Left ventricle myocardium inferior (tissue), 1 donor: ENCODE data around the gene SPRY1. TPM values are rescaled to one million over a fixed set of nuclear protein-coding genes. Genes with fewer than 3 reads are reported as not detected.

Source experiments
- DNase-seq: peaks from one replicate; pipeline ENCODE4 v3.0.0-alpha.2; 2020
- H3K27ac ChIP-seq: fragments of 200-600 bp; replicated peaks from 2 replicates; pipeline ENCODE4 v1.8.0; 2021
- H3K27me3 ChIP-seq: fragments of 200-600 bp; 2 replicates; pipeline ENCODE4 v1.8.0; 2021; ENCODE audit warnings: low read depth
- H3K36me3 ChIP-seq: fragments of 200-600 bp; 2 replicates; pipeline ENCODE4 v1.8.0; 2021
- H3K4me1 ChIP-seq: fragments of 200-600 bp; 2 replicates; pipeline ENCODE4 v1.8.0; 2021
- H3K4me3 ChIP-seq: fragments of 200-600 bp; 2 replicates; pipeline ENCODE4 v1.8.0; 2021; ENCODE audit warnings: mild to moderate bottlenecking, moderate library complexity
- H3K9me3 ChIP-seq: fragments of 200-600 bp; replicated peaks from 2 replicates; pipeline ENCODE4 v1.8.0; 2021
- intact Hi-C: fragments of 100-400 bp; cut with micrococcal nuclease; formaldehyde crosslinking; loops from one replicate; pipeline ENCODE4 v1.11.0; 2022
- total RNA-seq: library from RNA; stranded (reverse); fragmentation: NEBNext Ultra II Directional; extraction: Animal tissue kit (Norgen Biotek cat#: 25700); gene quantifications from one replicate; pipeline ENCODE4 v1.2.1, GENCODE V29; 2021
- TF ChIP-seq, protein P1 (sequence below): fragments of 200-600 bp; IDR thresholded peaks from 2 replicates; pipeline ENCODE4 v1.8.0; 2021; ENCODE audit warnings: antibody characterized with exemption, mild to moderate bottlenecking, borderline replicate concordance
- donor health status: DM: no; HTN: yes; CAD: no; lungs with severe emphysema.

The SPRY1 gene
- total RNA-seq, 1 donor from 2014 or later = 39.7 TPM

DNA sequence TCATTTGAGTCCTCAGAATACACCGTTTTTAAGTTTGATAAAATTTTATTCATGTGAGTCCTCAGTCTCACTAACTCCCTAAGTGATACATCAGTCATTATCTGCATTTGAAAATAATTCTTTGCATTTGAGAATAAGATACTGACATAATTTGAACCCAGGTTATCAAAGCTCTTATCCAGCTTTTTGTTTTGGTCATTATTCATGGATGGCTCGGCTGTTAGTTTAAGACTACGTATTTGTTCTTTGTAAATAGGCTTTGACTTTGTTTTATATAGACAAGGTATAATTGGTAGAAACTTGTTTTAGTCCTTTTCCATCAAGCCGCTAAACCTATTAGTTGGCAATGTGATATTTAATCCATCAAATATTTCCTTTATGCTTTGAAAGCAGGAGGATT is 7.9 kb downstream of the SPRY1 start:
- TF ChIP-seq, protein P1, sequence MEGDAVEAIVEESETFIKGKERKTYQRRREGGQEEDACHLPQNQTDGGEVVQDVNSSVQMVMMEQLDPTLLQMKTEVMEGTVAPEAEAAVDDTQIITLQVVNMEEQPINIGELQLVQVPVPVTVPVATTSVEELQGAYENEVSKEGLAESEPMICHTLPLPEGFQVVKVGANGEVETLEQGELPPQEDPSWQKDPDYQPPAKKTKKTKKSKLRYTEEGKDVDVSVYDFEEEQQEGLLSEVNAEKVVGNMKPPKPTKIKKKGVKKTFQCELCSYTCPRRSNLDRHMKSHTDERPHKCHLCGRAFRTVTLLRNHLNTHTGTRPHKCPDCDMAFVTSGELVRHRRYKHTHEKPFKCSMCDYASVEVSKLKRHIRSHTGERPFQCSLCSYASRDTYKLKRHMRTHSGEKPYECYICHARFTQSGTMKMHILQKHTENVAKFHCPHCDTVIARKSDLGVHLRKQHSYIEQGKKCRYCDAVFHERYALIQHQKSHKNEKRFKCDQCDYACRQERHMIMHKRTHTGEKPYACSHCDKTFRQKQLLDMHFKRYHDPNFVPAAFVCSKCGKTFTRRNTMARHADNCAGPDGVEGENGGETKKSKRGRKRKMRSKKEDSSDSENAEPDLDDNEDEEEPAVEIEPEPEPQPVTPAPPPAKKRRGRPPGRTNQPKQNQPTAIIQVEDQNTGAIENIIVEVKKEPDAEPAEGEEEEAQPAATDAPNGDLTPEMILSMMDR = no peak
- H3K27me3 ChIP-seq = no peaks in the 10 kb centered on the region
- peak overlapping the region; percentile 87 for H3K4me3 ChIP-seq
- no peaks in the 10 kb centered on the region for H3K9me3 ChIP-seq
- intact Hi-C loops = loop anchor here (10.0 kb wide), 1 partner anchor 260 kb away; no protein-coding TSS in a partner anchor
- H3K36me3 ChIP-seq = peaks cover 44% of the 10 kb centered on the region
- H3K4me1 ChIP-seq = peaks cover 84% of the 10 kb centered on the region
- DNase-seq = no peak
- H3K27ac ChIP-seq = peak overlapping the region; percentile 95

DNA sequence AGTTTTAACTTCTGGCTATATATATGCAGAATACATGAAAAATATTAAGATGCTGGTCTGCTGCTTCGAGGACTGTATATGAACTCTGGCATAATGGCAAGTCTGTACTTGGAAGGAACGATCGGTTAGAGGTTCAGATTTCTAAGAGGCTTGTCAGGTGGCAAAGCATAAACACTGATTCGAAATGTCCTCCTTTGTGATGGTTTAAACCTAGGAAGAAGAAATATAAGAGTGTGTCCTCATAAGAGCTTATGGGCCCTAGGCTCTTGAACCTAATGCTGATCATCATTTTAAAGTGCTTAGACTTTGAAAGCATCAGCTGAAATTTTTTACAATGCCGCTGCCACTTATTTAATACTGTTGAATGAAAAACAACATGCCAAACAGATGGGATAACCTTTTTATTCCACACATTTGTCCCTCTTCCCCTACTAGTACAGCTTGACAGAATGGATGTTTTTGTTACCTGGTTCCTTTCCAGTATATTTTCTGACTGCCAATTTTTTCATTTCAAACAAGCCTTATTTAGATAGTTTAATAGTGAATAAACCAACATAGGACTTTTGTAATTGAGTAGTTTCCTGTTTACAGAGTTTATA is 8.8 kb downstream of the SPRY1 start:
- H3K9me3 ChIP-seq = no peaks in the 10 kb centered on the region
- peak overlapping the region; percentile 95 for H3K27ac ChIP-seq
- no peak for DNase-seq
- TF ChIP-seq, protein P1 = no peak
- H3K4me1 ChIP-seq = peaks cover 76% of the 10 kb centered on the region
- no peaks in the 10 kb centered on the region for H3K27me3 ChIP-seq
- peak overlapping the region; percentile 87 for H3K4me3 ChIP-seq
- intact Hi-C loops = loop anchor here (10.0 kb wide), 1 partner anchor 259 kb away; no protein-coding TSS in a partner anchor
- H3K36me3 ChIP-seq = peaks cover 44% of the 10 kb centered on the region

DNA sequence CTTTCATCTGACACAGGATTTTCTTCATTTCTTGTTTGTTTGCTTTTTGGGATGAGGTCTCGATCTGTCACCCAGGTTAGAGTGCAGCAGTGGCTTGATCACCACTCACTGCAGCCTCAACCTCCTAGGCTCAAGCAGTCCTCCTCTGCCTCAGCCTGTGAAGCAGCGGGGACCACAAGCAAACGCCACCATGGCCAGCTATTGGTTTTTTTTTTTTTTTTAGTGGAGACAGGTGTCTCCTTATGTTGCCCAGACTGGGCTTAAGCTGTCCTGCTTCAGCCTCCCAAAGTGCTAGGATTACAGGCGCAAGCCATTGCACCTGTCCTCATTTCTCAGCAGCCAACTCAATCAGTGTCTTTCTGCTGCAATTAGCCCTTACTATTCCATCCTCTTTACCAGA is 10.3 kb downstream of the SPRY1 start:
- TF ChIP-seq, protein P1 = no peak
- intact Hi-C loops = loop anchor here (10.0 kb wide), 1 partner anchor 258 kb away; no protein-coding TSS in a partner anchor
- Histone ChIP-seq H3K4me1 (peaks cover 64% of the 10 kb centered on the region), H3K9me3 (no peaks in the 10 kb centered on the region), H3K27me3 (no peaks in the 10 kb centered on the region), H3K27ac (peak overlapping the region; percentile 36), H3K36me3 (peaks cover 39% of the 10 kb centered on the region), H3K4me3 (peak overlapping the region; percentile 10)
- DNase-seq = no peak

DNA sequence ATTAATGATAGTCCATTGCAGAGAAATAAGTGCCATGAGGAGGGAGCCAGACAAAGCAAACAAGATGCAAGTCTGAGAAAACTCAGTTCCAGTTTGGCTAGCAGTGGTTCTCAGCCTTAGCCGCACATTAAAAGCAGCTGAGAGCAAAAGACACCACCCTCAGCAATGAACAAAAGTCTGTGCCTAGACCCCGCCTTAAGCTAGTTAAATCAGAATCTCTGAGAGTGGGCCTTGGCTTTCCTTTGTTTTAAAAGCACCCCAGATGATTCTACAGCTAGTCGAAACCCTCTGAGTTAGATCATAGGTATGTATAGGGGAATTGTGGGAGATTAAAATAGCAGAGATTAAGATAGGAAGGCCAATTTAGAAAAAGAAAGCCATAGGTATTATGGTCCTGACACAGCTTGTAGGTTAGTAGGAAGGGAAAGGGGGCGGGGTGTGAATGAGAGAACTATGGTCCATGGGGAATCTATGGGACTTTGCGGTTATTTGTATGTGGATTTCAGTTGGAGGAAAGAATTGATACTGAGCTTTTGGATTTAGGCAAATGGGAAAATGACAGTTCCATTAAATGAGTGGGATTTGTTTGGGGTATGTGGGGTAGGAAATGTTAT is 12.0 kb downstream of the SPRY1 start:
- TF ChIP-seq, protein P1 = no peak
- H3K4me1 ChIP-seq = peaks cover 48% of the 10 kb centered on the region
- intact Hi-C loops = loop anchor here (10.0 kb wide), 1 partner anchor 256 kb away; no protein-coding TSS in a partner anchor

DNA sequence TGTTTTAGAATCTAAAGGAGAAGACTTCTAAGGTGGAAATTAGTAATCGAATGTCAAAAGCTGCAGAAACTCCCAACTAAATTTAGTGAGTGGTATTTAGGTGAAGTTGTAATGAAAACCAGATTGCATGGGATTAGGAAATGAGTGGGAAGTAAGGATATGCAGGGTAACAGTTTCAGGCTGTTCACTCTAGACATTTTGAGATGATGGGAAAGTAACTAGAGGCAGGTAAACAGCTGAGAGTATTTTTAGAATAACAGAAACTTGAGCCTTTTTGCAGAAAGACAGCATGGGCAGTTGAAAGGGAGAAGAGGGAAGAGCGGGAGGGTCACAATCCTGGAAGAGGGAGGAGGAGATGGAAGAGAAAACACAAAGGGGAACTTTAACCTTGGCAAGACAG is 12.7 kb downstream of the SPRY1 start:
- peaks cover 41% of the 10 kb centered on the region for H3K4me1 ChIP-seq

More for the DNA sequence above, 12.0 kb downstream of the SPRY1 start:
- Histone ChIP-seq H3K27me3 (no peaks in the 10 kb centered on the region), H3K9me3 (no peaks in the 10 kb centered on the region), H3K27ac (peak overlapping the region; percentile 36), H3K4me3 (no peak overlapping the region), H3K36me3 (peaks cover 22% of the 10 kb centered on the region)
- no peak for DNase-seq

More for the DNA sequence above, 12.7 kb downstream of the SPRY1 start:
- no peak for DNase-seq
- Histone ChIP-seq H3K36me3 (peaks cover 14% of the 10 kb centered on the region), H3K9me3 (no peaks in the 10 kb centered on the region), H3K4me3 (no peak overlapping the region), H3K27ac (peak overlapping the region; percentile 36), H3K27me3 (no peaks in the 10 kb centered on the region)
- TF ChIP-seq, protein P1 = no peak
- intact Hi-C loops = loop anchor here (10.0 kb wide), 1 partner anchor 255 kb away; no protein-coding TSS in a partner anchor
